DMS53 treated with DMSO at 0.1 percent for 48 hours (cell line): ENCODE measurements around the gene DEPP1.
A peak's percentile ranks its signal among the peaks of the same experiment; 100 is the strongest.

Experiments used
- DNase-seq: peaks from one replicate; lab custom pipeline; 2025; ENCODE audit not compliant: unreplicated experiment; lab: John Stamatoyannopoulos, UW

The DEPP1 gene

GRCh38 chr10:44934416-44935200, 44.0 kb downstream of the DEPP1 start:
- DNase-seq = no peak

- DNase-seq = no peak
Observed at GRCh38 chr10:44933451-44934321, 44.9 kb downstream of the DEPP1 start.

- DNase-seq = peak; percentile 67
Observed at GRCh38 chr10:44932517-44933450, 45.8 kb downstream of the DEPP1 start.

- no peak for DNase-seq
Observed at GRCh38 chr10:44931621-44932516, 46.7 kb downstream of the DEPP1 start.

- DNase-seq = no peak
Observed at GRCh38 chr10:44930904-44931620, 47.5 kb downstream of the DEPP1 start.

- DNase-seq = no peak
Observed at GRCh38 chr10:44929356-44930255, 49.0 kb downstream of the DEPP1 start.

GRCh38 chr10:44928462-44928861, 50.1 kb downstream of the DEPP1 start:
- no peak for DNase-seq

- no peak for DNase-seq
Observed at GRCh38 chr10:44927352-44927751, 51.3 kb downstream of the DEPP1 start.

- DNase-seq = no peak
Observed at GRCh38 chr10:44926751-44927351, 51.8 kb downstream of the DEPP1 start.
